ENCODE results near the gene MAP1S.

Gene MAP1S

GRCh38 chr19:17681505-17682125 is 37.7 kb upstream of the MAP1S start:
- no peak overlapping the region for H2AK5ac ChIP-seq (ENCODE audit: low read length, severe bottlenecking)
- 38% methylated on average over 24 of the region's 25 CpGs for WGBS
- no peak overlapping the region for H3K23ac ChIP-seq (ENCODE audit: low read length in 2 of 2)

GRCh38 chr19:17682273-17682672 is 37.0 kb upstream of the MAP1S start:
- Histone ChIP-seq H2BK5ac (ENCODE audit: low read depth, low read length, poor library complexity, severe bottlenecking) (no peak overlapping the region), H3K14ac (ENCODE audit: low read length in 2 of 2) (no peak overlapping the region), H3K23ac (ENCODE audit: low read length in 2 of 2) (no peak overlapping the region), H3K27ac (ENCODE audit: low read length, poor library complexity, severe bottlenecking) (no peak overlapping the region), H3K79me1 (replicated peaks; ENCODE audit: low read length, poor library complexity, severe bottlenecking) (no peaks in the 10 kb centered on the region), H2BK15ac (ENCODE audit: low read depth, poor library complexity, severe bottlenecking) (no peak overlapping the region), H2BK12ac (ENCODE audit: low read length in 2 of 2) (no peak overlapping the region), H3K9me3 (ENCODE audit: control insufficient read depth, low read length) (no peaks in the 10 kb centered on the region), H2BK120ac (ENCODE audit: low read depth, low read length) (no peak overlapping the region), H4K8ac (ENCODE audit: low read length) (no peak overlapping the region), H3K4me3 (ENCODE audit: insufficient read depth in 1 of 2, low read depth in 1 of 2, low read length in 2 of 2) (no peak overlapping the region), H3K36me3 (ENCODE audit: control insufficient read depth in 1 of 2, insufficient read depth in 2 of 2, low read depth in 1 of 2, low read length in 2 of 2) (no peaks in the 10 kb centered on the region), H3K4ac (ENCODE audit: low read depth in 1 of 2, low read length in 2 of 2) (no peak overlapping the region), H4K91ac (ENCODE audit: low read length) (no peak overlapping the region), H3K9ac (ENCODE audit: low read length) (no peak overlapping the region), H2AFZ (ENCODE audit: low read depth, low read length) (no peak overlapping the region), H2AK5ac (ENCODE audit: low read length, severe bottlenecking) (no peak overlapping the region), H3K4me1 (ENCODE audit: control insufficient read depth, insufficient read depth, low read depth, low read length) (peaks cover 21% of the 10 kb centered on the region), H3K27me3 (ENCODE audit: control insufficient read depth in 1 of 2, insufficient read depth in 1 of 2, low read length in 2 of 2) (peaks cover 55 to 80% of the 10 kb centered on the region in 2 experiments), H3K18ac (ENCODE audit: low read depth in 1 of 2, low read length in 2 of 2) (no peak overlapping the region), H3K4me2 (ENCODE audit: low read length, poor library complexity, severe bottlenecking) (no peak overlapping the region)
- no peak for DNase-seq
- WGBS: 67% methylated on average over 5 of the region's 5 CpGs

More at GRCh38 chr19:17681505-17682125, 37.7 kb upstream of the MAP1S start:
- Histone ChIP-seq H2BK15ac (ENCODE audit: low read depth, poor library complexity, severe bottlenecking) (no peak overlapping the region), H3K18ac (ENCODE audit: low read depth in 1 of 2, low read length in 2 of 2) (no peak overlapping the region), H3K4ac (ENCODE audit: low read depth in 1 of 2, low read length in 2 of 2) (no peak overlapping the region), H3K4me3 (ENCODE audit: insufficient read depth in 1 of 2, low read depth in 1 of 2, low read length in 2 of 2) (no peak overlapping the region), H3K14ac (ENCODE audit: low read length in 2 of 2) (no peak overlapping the region), H3K79me1 (replicated peaks; ENCODE audit: low read length, poor library complexity, severe bottlenecking) (no peaks in the 10 kb centered on the region), H4K8ac (ENCODE audit: low read length) (no peak overlapping the region), H3K4me1 (ENCODE audit: control insufficient read depth, insufficient read depth, low read depth, low read length) (peaks cover 15% of the 10 kb centered on the region), H3K9ac (ENCODE audit: low read length) (no peak overlapping the region), H2AFZ (ENCODE audit: low read depth, low read length) (no peak overlapping the region), H3K4me2 (ENCODE audit: low read length, poor library complexity, severe bottlenecking) (no peak overlapping the region), H3K36me3 (ENCODE audit: control insufficient read depth in 1 of 2, insufficient read depth in 2 of 2, low read depth in 1 of 2, low read length in 2 of 2) (no peaks in the 10 kb centered on the region), H3K27ac (ENCODE audit: low read length, poor library complexity, severe bottlenecking) (no peak overlapping the region), H2BK120ac (ENCODE audit: low read depth, low read length) (no peak overlapping the region), H2BK12ac (ENCODE audit: low read length in 2 of 2) (no peak overlapping the region), H2BK5ac (ENCODE audit: low read depth, low read length, poor library complexity, severe bottlenecking) (no peak overlapping the region), H3K9me3 (ENCODE audit: control insufficient read depth, low read length) (no peaks in the 10 kb centered on the region), H4K91ac (ENCODE audit: low read length) (no peak overlapping the region), H3K27me3 (ENCODE audit: control insufficient read depth in 1 of 2, insufficient read depth in 1 of 2, low read length in 2 of 2) (peaks cover 54 to 74% of the 10 kb centered on the region in 2 experiments)
- DNase-seq: peak; percentile 78

GRCh38 chr19:17683078-17683477 is 36.2 kb upstream of the MAP1S start:
- Histone ChIP-seq H3K27ac (ENCODE audit: low read length, poor library complexity, severe bottlenecking) (no peak overlapping the region), H2BK12ac (ENCODE audit: low read length in 2 of 2) (no peak overlapping the region), H3K9ac (ENCODE audit: low read length) (no peak overlapping the region), H3K4me2 (ENCODE audit: low read length, poor library complexity, severe bottlenecking) (no peak overlapping the region), H3K9me3 (ENCODE audit: control insufficient read depth, low read length) (no peaks in the 10 kb centered on the region), H3K36me3 (ENCODE audit: control insufficient read depth in 1 of 2, insufficient read depth in 2 of 2, low read depth in 1 of 2, low read length in 2 of 2) (no peaks in the 10 kb centered on the region), H2BK5ac (ENCODE audit: low read depth, low read length, poor library complexity, severe bottlenecking) (no peak overlapping the region), H4K8ac (ENCODE audit: low read length) (no peak overlapping the region), H2AK5ac (ENCODE audit: low read length, severe bottlenecking) (no peak overlapping the region), H4K91ac (ENCODE audit: low read length) (no peak overlapping the region), H3K4me1 (ENCODE audit: control insufficient read depth, insufficient read depth, low read depth, low read length) (peaks cover 26% of the 10 kb centered on the region), H2BK120ac (ENCODE audit: low read depth, low read length) (no peak overlapping the region), H3K27me3 (ENCODE audit: control insufficient read depth in 1 of 2, insufficient read depth in 1 of 2, low read length in 2 of 2) (peaks cover 57 to 82% of the 10 kb centered on the region in 2 experiments), H3K18ac (ENCODE audit: low read depth in 1 of 2, low read length in 2 of 2) (no peak overlapping the region), H3K4me3 (ENCODE audit: insufficient read depth in 1 of 2, low read depth in 1 of 2, low read length in 2 of 2) (no peak overlapping the region), H3K4ac (ENCODE audit: low read depth in 1 of 2, low read length in 2 of 2) (no peak overlapping the region), H3K23ac (ENCODE audit: low read length in 2 of 2) (no peak overlapping the region), H2BK15ac (ENCODE audit: low read depth, poor library complexity, severe bottlenecking) (no peak overlapping the region), H2AFZ (ENCODE audit: low read depth, low read length) (no peak overlapping the region), H3K79me1 (replicated peaks; ENCODE audit: low read length, poor library complexity, severe bottlenecking) (no peaks in the 10 kb centered on the region), H3K14ac (ENCODE audit: low read length in 2 of 2) (no peak overlapping the region)
- 87% methylated on average over 3 of the region's 4 CpGs for WGBS
- no peak for DNase-seq

DNA sequence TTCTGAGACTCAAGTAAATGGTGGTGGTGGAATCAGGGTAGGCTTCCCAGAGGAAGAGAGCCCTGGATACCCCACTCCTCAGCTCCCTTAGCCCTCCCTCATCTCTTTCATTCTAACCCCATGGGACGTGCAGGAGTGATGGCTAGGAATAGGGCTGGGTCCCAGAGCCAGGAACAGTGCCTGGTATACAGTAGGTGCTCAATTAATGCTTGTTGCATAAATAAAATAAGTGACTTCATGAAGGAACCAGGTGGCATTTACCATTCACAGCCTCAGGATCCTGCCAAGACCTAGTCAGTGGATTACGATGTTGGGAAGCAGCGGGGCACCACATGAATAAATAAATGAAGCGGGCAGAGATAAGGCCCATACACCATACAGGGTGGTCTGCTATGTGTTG is 35.0 kb upstream of the MAP1S start:
- H3K9ac ChIP-seq (ENCODE audit: low read length): no peak overlapping the region
- H4K91ac ChIP-seq (ENCODE audit: low read length): no peak overlapping the region
- no peak overlapping the region for H2BK5ac ChIP-seq (ENCODE audit: low read depth, low read length, poor library complexity, severe bottlenecking)
- no peak overlapping the region for H3K4me2 ChIP-seq (ENCODE audit: low read length, poor library complexity, severe bottlenecking)
- no peak overlapping the region for H3K4ac ChIP-seq (ENCODE audit: low read depth in 1 of 2, low read length in 2 of 2)
- H3K14ac ChIP-seq (ENCODE audit: low read length in 2 of 2): no peak overlapping the region
- H3K9me3 ChIP-seq (ENCODE audit: control insufficient read depth, low read length): no peaks in the 10 kb centered on the region
- DNase-seq: no peak
- WGBS: 78% methylated on average over 4 of the region's 4 CpGs
- no peak overlapping the region for H2BK15ac ChIP-seq (ENCODE audit: low read depth, poor library complexity, severe bottlenecking)
- H3K4me3 ChIP-seq (ENCODE audit: insufficient read depth in 1 of 2, low read depth in 1 of 2, low read length in 2 of 2): no peak overlapping the region
- no peak overlapping the region for H3K27ac ChIP-seq (ENCODE audit: low read length, poor library complexity, severe bottlenecking)
- no peak overlapping the region for H2AK5ac ChIP-seq (ENCODE audit: low read length, severe bottlenecking)
- H2AFZ ChIP-seq (ENCODE audit: low read depth, low read length): no peak overlapping the region
- peaks cover 60 to 85% of the 10 kb centered on the region in 2 experiments for H3K27me3 ChIP-seq (ENCODE audit: control insufficient read depth in 1 of 2, insufficient read depth in 1 of 2, low read length in 2 of 2)
- H2BK120ac ChIP-seq (ENCODE audit: low read depth, low read length): no peak overlapping the region
- H3K18ac ChIP-seq (ENCODE audit: low read depth in 1 of 2, low read length in 2 of 2): no peak overlapping the region
- no peak overlapping the region for H2BK12ac ChIP-seq (ENCODE audit: low read length in 2 of 2)
- no peak overlapping the region for H4K8ac ChIP-seq (ENCODE audit: low read length)
- H3K4me1 ChIP-seq (ENCODE audit: control insufficient read depth, insufficient read depth, low read depth, low read length): peaks cover 29% of the 10 kb centered on the region
- no peaks in the 10 kb centered on the region for H3K36me3 ChIP-seq (ENCODE audit: control insufficient read depth in 1 of 2, insufficient read depth in 2 of 2, low read depth in 1 of 2, low read length in 2 of 2)
- H3K79me1 ChIP-seq (replicated peaks; ENCODE audit: low read length, poor library complexity, severe bottlenecking): no peaks in the 10 kb centered on the region
- H3K23ac ChIP-seq (ENCODE audit: low read length in 2 of 2): no peak overlapping the region

Measured in mesenchymal stem cell (in vitro differentiated cells and primary cell).